ENCODE results near the gene MREG. TPM values are rescaled to one million over a fixed set of nuclear protein-coding genes. Genes with fewer than 3 reads are reported as not detected.

MREG gene
- total RNA-seq, 6 donors from 2014 or later, result 15.4 to 22.6 (median 19.4) TPM

- Histone ChIP-seq H3K36me3 (peaks cover 0 to 25% (median 11%) of the 10 kb centered on the region in 4 donors), H3K4me3 (no peak overlapping the region), H3K4me1 (no peaks in the 10 kb centered on the region), H3K9me3 (no peaks in the 10 kb centered on the region), H3K27ac (no peak overlapping the region), H3K27me3 (no peaks in the 10 kb centered on the region)
- WGBS, 2 donors, result 91 to 95% methylated on average over 3 of the region's 3 CpGs
- ATAC-seq (ENCODE audit: low FRiP score in 2 of 2) (no peak), DNase-seq (no peak)
- TF ChIP-seq EP300 (IDR thresholded peaks at IDR 0.05) (no peak), CTCF (IDR thresholded peaks at IDR 0.05) (no peak), POLR2A (IDR thresholded peaks at IDR 0.05) (no peak), POLR2AphosphoS5 (IDR thresholded peaks at IDR 0.05) (no peak)
Measured at GRCh38 chr2:215942194-215942593, 71.2 kb downstream of the MREG start.

GRCh38 chr2:215941726-215942125, 71.6 kb downstream of the MREG start:
- WGBS, 2 donors, result 88 to 100% methylated on average over 1 of the region's 1 CpG
- H3K4me3 ChIP-seq, result no peak overlapping the region
- DNase-seq, result no peak
- ATAC-seq (ENCODE audit: low FRiP score in 2 of 2), result no peak
- no peaks in the 10 kb centered on the region for H3K4me1 ChIP-seq
- no peaks in the 10 kb centered on the region for H3K9me3 ChIP-seq
- peaks cover 0 to 25% (median 11%) of the 10 kb centered on the region in 4 donors for H3K36me3 ChIP-seq
- TF ChIP-seq EP300 (IDR thresholded peaks at IDR 0.05) (no peak), POLR2AphosphoS5 (IDR thresholded peaks at IDR 0.05) (no peak), CTCF (IDR thresholded peaks at IDR 0.05) (no peak), POLR2A (IDR thresholded peaks at IDR 0.05) (no peak)
- no peak overlapping the region for H3K27ac ChIP-seq
- no peaks in the 10 kb centered on the region for H3K27me3 ChIP-seq

- no peak overlapping the region for H3K4me3 ChIP-seq
- H3K4me1 ChIP-seq, result no peaks in the 10 kb centered on the region
- TF ChIP-seq CTCF (IDR thresholded peaks at IDR 0.05) (no peak), EP300 (IDR thresholded peaks at IDR 0.05) (no peak), POLR2A (IDR thresholded peaks at IDR 0.05) (no peak), POLR2AphosphoS5 (IDR thresholded peaks at IDR 0.05) (no peak)
- no peaks in the 10 kb centered on the region for H3K27me3 ChIP-seq
- no peak overlapping the region for H3K27ac ChIP-seq
- DNase-seq (no peak), ATAC-seq (ENCODE audit: low FRiP score in 2 of 2) (peak in 1 of 2 donors; percentile 63)
- WGBS, 2 donors, result 91 to 97% methylated on average over 6 of the region's 6 CpGs
- H3K9me3 ChIP-seq, result no peaks in the 10 kb centered on the region
- peaks cover 0 to 24% (median 11%) of the 10 kb centered on the region in 4 donors for H3K36me3 ChIP-seq
Measured at GRCh38 chr2:215940645-215941184, 72.6 kb downstream of the MREG start.

GRCh38 chr2:215937190-215937589, 76.2 kb downstream of the MREG start:
- DNase-seq, result no peak
- Histone ChIP-seq H3K4me1 (no peaks in the 10 kb centered on the region), H3K27ac (no peak overlapping the region), H3K9me3 (no peaks in the 10 kb centered on the region), H3K4me3 (no peak overlapping the region), H3K27me3 (no peaks in the 10 kb centered on the region), H3K36me3 (peaks cover 0 to 5% (median 1%) of the 10 kb centered on the region in 4 donors)
- no peak for ATAC-seq (ENCODE audit: low FRiP score in 2 of 2)
- WGBS, 2 donors, result 77 to 83% methylated on average over 3 of the region's 3 CpGs
- TF ChIP-seq POLR2AphosphoS5 (IDR thresholded peaks at IDR 0.05) (no peak), CTCF (IDR thresholded peaks at IDR 0.05) (no peak), EP300 (IDR thresholded peaks at IDR 0.05) (no peak), POLR2A (IDR thresholded peaks at IDR 0.05) (no peak)

GRCh38 chr2:215933151-215933550, 80.2 kb downstream of the MREG start:
- Histone ChIP-seq H3K4me1 (peaks cover 0 to 6% (median 4%) of the 10 kb centered on the region in 4 donors), H3K36me3 (no peaks in the 10 kb centered on the region), H3K9me3 (no peaks in the 10 kb centered on the region), H3K27me3 (no peaks in the 10 kb centered on the region), H3K4me3 (no peak overlapping the region), H3K27ac (no peak overlapping the region)
- ATAC-seq (ENCODE audit: low FRiP score in 2 of 2), result no peak
- TF ChIP-seq POLR2AphosphoS5 (IDR thresholded peaks at IDR 0.05) (no peak), EP300 (IDR thresholded peaks at IDR 0.05) (no peak), CTCF (IDR thresholded peaks at IDR 0.05) (no peak), POLR2A (IDR thresholded peaks at IDR 0.05) (no peak)
- WGBS, 2 donors, result 65 to 78% methylated on average over 3 of the region's 3 CpGs
- no peak for DNase-seq
